ENCODE data around the gene CSNK1G2. TPM values are rescaled to one million over a fixed set of nuclear protein-coding genes. Genes with fewer than 3 reads are reported as not detected.

CSNK1G2 gene
- polyA plus RNA-seq, 1 donor from 2014 or later: 110 TPM

- Histone ChIP-seq H3K36me3 (ENCODE audit: insufficient read depth, low read length) (no peaks in the 10 kb centered on the region), H3K4me3 (ENCODE audit: low read length) (no peak overlapping the region), H3K9me2 (ENCODE audit: insufficient read depth, low read length) (no peaks in the 10 kb centered on the region), H3K27ac (ENCODE audit: low read length) (no peak overlapping the region), H3K9ac (ENCODE audit: low read length) (no peak overlapping the region), H4K20me1 (ENCODE audit: insufficient read depth) (no peaks in the 10 kb centered on the region), H3K4me2 (ENCODE audit: low read length) (no peak overlapping the region), H3K27me3 (ENCODE audit: insufficient read depth, low read depth, low read length) (no peaks in the 10 kb centered on the region), H3K79me2 (replicated peaks; ENCODE audit: insufficient read depth, low read length) (no peaks in the 10 kb centered on the region), H3F3A (ENCODE audit: insufficient read depth, low read length, poor library complexity, severe bottlenecking) (no peaks in the 10 kb centered on the region), H2AFZ (ENCODE audit: low read depth, low read length) (no peak overlapping the region), H3K9me3 (ENCODE audit: low read length) (no peaks in the 10 kb centered on the region)
- TF ChIP-seq RAD21 (conservative IDR thresholded peaks at IDR 0.05) (no peak), SMC3 (conservative IDR thresholded peaks at IDR 0.05; ENCODE audit: poor library complexity) (no peak), POLR2AphosphoS5 (IDR thresholded peaks at IDR 0.05) (no peak), REST (IDR thresholded peaks at IDR 0.05; ENCODE audit: borderline replicate concordance) (no peak), TAF1 (IDR thresholded peaks at IDR 0.05; ENCODE audit: low read depth) (no peak), MXI1 (conservative IDR thresholded peaks at IDR 0.05; ENCODE audit: poor library complexity, severe bottlenecking) (no peak), EP300 (conservative IDR thresholded peaks at IDR 0.05; ENCODE audit: poor library complexity, severe bottlenecking) (no peak), EZH2 (IDR thresholded peaks at IDR 0.05; ENCODE audit: borderline replicate concordance, insufficient read depth, low read length, poor library complexity, severe bottlenecking) (no peak), CTCF (IDR thresholded peaks at IDR 0.05; ENCODE audit: poor library complexity, severe bottlenecking) (no peak)
These were observed 16.5 kb upstream of the CSNK1G2 start for GRCh38 chr19:1924320-1924961.

GRCh38 chr19:1925544-1925943 lies 15.4 kb upstream of the CSNK1G2 start:
- H3K27me3 ChIP-seq (ENCODE audit: insufficient read depth, low read depth, low read length): no peaks in the 10 kb centered on the region
- no peak overlapping the region for H3K4me2 ChIP-seq (ENCODE audit: low read length)
- no peak overlapping the region for H3K4me3 ChIP-seq (ENCODE audit: low read length)
- no peaks in the 10 kb centered on the region for H3K79me2 ChIP-seq (replicated peaks; ENCODE audit: insufficient read depth, low read length)
- H3K36me3 ChIP-seq (ENCODE audit: insufficient read depth, low read length): no peaks in the 10 kb centered on the region
- no peaks in the 10 kb centered on the region for H3K9me3 ChIP-seq (ENCODE audit: low read length)
- H3K9me2 ChIP-seq (ENCODE audit: insufficient read depth, low read length): no peaks in the 10 kb centered on the region
- no peak overlapping the region for H3K9ac ChIP-seq (ENCODE audit: low read length)
- no peaks in the 10 kb centered on the region for H3F3A ChIP-seq (ENCODE audit: insufficient read depth, low read length, poor library complexity, severe bottlenecking)
- H2AFZ ChIP-seq (ENCODE audit: low read depth, low read length): no peak overlapping the region
- no peak overlapping the region for H3K27ac ChIP-seq (ENCODE audit: low read length)
- no peaks in the 10 kb centered on the region for H4K20me1 ChIP-seq (ENCODE audit: insufficient read depth)
- TF ChIP-seq EZH2 (IDR thresholded peaks at IDR 0.05; ENCODE audit: borderline replicate concordance, insufficient read depth, low read length, poor library complexity, severe bottlenecking) (no peak), MXI1 (conservative IDR thresholded peaks at IDR 0.05; ENCODE audit: poor library complexity, severe bottlenecking) (no peak), POLR2AphosphoS5 (IDR thresholded peaks at IDR 0.05) (no peak), TAF1 (IDR thresholded peaks at IDR 0.05; ENCODE audit: low read depth) (no peak), REST (IDR thresholded peaks at IDR 0.05; ENCODE audit: borderline replicate concordance) (no peak)

Measured in neural cell (in vitro differentiated cells).